Skeletal muscle satellite cell (primary cell): ENCODE measurements around the gene PLXNA4.

Experiments used
- H3K27me3 ChIP-seq: 2 replicates; pipeline ENCODE4 v1.7.0; 2013; ENCODE audit warnings: low read length; ENCODE audit not compliant: control insufficient read depth, insufficient read depth
- H3K36me3 ChIP-seq: 2 replicates; pipeline ENCODE4 v1.7.0; 2013; ENCODE audit warnings: mild to moderate bottlenecking, control low read depth, low read length; ENCODE audit not compliant: insufficient read depth
- H3K4me1 ChIP-seq: 2 replicates; pipeline ENCODE4 v1.7.0; 2013; ENCODE audit warnings: low read length; ENCODE audit not compliant: control insufficient read depth, insufficient read depth
- H3K4me2 ChIP-seq: 2 replicates; pipeline ENCODE4 v1.7.0; 2013; ENCODE audit warnings: mild to moderate bottlenecking, low read length
- H3K4me3 ChIP-seq: 2 replicates; pipeline ENCODE4 v1.7.0; 2013; ENCODE audit warnings: low read length
- H3K9ac ChIP-seq: 2 replicates; pipeline ENCODE4 v1.7.0; 2013; ENCODE audit warnings: mild to moderate bottlenecking, low read depth, low read length, moderate library complexity
- H3K9me3 ChIP-seq: replicated peaks from 2 replicates; pipeline ENCODE4 v1.7.0; 2013; ENCODE audit warnings: mild to moderate bottlenecking, control low read depth, low read length

The PLXNA4 gene

DNA sequence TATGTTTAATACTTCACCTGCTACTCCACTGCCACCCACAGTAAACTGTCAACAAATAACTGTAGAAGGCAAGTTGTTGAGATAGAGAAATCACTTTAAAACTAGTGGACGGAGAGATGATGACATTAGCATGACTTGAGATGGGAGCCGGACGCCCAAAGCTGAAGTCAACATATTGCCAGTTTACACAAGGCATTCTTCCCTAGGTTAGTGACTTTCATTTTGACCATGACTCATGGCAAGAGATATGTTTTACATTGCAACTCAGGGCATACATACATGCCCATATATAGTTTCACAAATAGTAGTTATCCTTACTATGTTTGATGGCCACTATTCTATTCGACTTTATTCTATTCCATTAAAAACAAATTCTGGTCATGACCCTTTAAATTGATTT is 296.6 kb downstream of the PLXNA4 start:
- Histone ChIP-seq H3K4me1 (no peaks in the 10 kb centered on the region), H3K9ac (no peak overlapping the region), H3K27me3 (no peaks in the 10 kb centered on the region), H3K4me3 (no peak overlapping the region), H3K9me3 (no peaks in the 10 kb centered on the region), H3K4me2 (no peak overlapping the region), H3K36me3 (no peaks in the 10 kb centered on the region)

DNA sequence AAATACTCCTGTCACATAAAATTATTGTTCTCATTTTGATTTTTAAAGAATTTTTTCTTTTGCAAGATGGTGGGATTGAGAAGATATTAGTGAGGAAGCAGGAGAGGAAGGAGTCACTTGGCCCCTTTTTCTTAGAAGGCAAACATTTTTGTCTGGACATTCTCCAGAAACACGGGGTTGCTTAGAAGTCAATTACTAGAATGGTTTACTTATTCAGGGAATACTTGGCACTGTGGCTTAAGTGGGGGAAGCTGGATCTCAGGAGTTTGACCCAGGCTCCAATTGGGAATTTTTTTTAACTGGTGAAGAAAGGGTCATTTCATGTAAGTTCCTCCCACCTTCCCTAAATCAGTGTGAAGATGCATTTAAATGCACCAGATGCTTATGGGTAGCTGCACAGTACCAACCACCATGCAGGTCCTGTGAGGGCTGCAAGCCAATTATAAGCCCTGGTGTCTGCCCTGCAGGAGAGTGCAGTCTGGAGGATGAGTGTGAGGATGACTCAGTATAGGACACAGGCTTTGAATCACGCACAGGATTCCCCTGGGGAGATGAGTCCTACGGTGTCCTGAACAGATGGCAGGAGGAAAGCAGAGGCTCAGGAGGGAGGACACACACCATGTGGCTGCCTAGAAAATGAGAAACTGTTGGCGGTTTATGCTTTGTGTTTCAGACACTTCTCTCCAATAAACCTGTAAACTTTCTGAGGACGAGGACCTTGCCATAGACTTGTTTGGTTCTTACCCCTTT is 299.1 kb downstream of the PLXNA4 start:
- no peaks in the 10 kb centered on the region for H3K36me3 ChIP-seq
- no peak overlapping the region for H3K4me3 ChIP-seq
- no peaks in the 10 kb centered on the region for H3K4me1 ChIP-seq
- no peaks in the 10 kb centered on the region for H3K9me3 ChIP-seq
- no peak overlapping the region for H3K9ac ChIP-seq
- no peaks in the 10 kb centered on the region for H3K27me3 ChIP-seq
- no peak overlapping the region for H3K4me2 ChIP-seq

DNA sequence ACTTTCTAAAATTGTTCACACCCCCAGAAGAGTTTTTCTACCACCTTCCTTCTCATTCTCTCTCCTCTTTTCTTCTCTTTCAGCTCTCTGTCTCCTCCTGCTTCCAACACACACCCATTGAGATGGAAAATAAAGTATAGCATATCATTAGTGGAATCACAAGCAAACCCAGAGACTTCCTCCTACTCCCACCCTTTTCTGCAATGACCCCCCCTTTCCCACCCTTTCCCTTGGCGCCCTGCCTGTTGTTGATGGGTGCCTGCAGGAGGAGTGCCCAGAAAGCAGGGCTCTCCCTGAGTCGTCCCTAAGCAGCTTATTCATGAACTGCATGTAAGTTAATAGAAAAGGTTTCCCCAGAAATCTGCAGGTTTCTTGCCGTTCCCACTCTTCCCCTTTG is 300.0 kb downstream of the PLXNA4 start:
- no peak overlapping the region for H3K4me3 ChIP-seq
- no peak overlapping the region for H3K9ac ChIP-seq
- H3K4me2 ChIP-seq, result no peak overlapping the region
- H3K36me3 ChIP-seq, result no peaks in the 10 kb centered on the region
- no peaks in the 10 kb centered on the region for H3K27me3 ChIP-seq
- H3K4me1 ChIP-seq, result no peaks in the 10 kb centered on the region
- H3K9me3 ChIP-seq, result no peaks in the 10 kb centered on the region

DNA sequence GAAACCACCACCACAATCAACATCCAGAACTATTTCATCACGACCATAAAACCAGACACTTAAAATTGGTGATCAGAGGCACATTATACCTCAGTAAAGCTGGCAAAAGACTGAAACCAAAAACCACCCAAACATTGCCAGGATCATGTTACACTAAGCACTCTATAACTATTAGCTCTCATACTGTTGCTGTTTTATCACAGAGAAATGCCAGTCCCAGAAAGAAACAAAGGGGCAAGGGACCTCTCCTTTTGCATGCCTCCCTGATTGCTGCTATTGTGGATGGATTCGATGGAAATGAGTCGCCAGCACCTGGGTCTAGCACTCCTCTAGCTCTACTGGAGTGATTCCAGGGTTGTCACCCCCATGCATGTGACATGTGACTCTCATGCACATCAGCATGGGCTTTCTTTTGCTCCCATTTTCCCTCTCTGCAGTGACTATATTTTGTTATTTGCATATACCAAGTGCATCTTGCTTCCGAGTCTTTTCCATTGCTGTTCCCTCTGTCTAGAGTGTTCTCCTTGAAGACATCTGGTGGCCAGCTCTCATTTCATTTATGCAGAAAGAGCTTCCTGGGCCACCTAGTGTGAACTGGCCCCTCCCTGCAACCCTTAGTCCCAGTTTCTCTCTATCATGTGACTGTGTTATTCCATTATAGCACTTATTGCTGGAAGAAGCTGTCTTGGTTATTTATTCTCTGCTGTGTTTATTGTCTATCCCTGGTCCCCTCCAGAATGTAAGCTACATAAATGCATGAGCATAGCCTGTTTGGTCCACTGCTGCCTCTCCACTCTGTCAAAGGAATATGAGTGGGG is 300.6 kb downstream of the PLXNA4 start:
- Histone ChIP-seq H3K9me3 (no peaks in the 10 kb centered on the region), H3K4me1 (no peaks in the 10 kb centered on the region)

DNA sequence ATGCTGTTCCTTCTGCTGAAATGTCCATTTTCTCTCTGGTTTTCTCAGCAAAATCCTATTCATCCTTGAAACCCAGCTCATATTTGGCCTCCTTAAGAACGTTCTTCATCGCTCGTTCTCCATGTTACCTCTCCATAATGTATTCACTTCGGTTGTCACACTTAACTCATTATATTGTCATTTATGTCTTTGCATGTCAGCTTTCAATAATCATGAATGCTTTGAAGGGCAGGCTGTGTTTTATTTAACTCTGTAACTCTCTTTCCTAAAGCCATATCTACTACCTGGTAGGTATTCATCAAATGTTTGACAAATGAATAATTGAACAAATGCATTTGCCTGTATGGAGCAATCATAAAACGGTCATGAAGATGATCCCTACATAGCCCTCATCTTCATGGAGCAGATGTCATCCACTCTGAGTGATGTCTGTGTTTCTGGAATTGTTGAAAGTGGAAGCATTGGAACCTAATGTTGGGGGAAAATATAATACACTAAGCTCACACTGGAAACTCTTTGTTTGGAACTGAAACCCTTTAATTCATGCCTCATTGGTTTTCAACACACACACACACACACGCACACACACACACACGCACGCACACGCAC is 303.4 kb downstream of the PLXNA4 start:
- Histone ChIP-seq H3K36me3 (no peaks in the 10 kb centered on the region), H3K9me3 (no peaks in the 10 kb centered on the region)

More for the DNA sequence above, 300.6 kb downstream of the PLXNA4 start:
- Histone ChIP-seq H3K4me2 (no peak overlapping the region), H3K4me3 (no peak overlapping the region), H3K27me3 (no peaks in the 10 kb centered on the region), H3K9ac (no peak overlapping the region), H3K36me3 (no peaks in the 10 kb centered on the region)

DNA sequence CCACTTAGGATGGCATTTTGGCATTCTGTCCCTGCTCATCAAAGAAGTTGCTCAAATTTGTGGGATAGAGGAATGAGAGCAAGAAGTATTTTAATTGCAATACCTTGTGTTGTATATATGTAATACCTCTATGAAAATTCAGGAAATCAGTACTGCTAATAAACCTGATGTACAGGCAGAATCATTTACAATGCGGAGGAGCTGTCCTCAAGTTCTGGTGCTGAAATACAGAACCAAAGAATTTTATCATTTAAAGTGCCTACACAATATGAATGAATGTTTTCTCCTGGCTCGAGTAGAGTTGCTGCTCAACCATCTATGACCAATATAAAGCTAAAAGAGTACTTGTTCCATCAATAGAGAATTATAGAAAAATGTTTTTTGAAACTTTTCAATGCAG is 305.8 kb downstream of the PLXNA4 start:
- no peaks in the 10 kb centered on the region for H3K36me3 ChIP-seq
- H3K4me2 ChIP-seq, result no peak overlapping the region
- no peak overlapping the region for H3K4me3 ChIP-seq

More for the DNA sequence above, 303.4 kb downstream of the PLXNA4 start:
- no peak overlapping the region for H3K4me3 ChIP-seq
- H3K4me1 ChIP-seq, result no peaks in the 10 kb centered on the region
- no peak overlapping the region for H3K9ac ChIP-seq
- H3K4me2 ChIP-seq, result no peak overlapping the region
- H3K27me3 ChIP-seq, result no peaks in the 10 kb centered on the region

DNA sequence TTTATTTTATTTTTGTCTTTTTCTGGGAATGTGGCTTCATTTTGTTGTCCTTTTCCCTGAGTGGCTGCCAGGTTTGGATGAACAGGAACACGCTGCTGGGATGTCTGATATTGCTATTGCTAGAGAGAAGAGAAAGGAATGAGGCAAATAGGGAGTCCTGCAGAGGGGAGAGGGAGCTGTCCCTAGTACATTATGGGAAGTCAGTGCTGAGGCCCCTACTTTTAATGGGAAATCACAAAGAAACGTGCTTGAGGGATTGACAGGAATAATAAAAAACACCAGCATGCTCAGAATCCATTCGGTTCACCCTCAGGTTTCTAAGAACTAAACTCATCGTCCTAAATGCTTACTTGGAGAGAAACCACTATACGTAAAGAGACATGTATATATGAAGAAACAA is 306.6 kb downstream of the PLXNA4 start:
- H3K36me3 ChIP-seq, result no peaks in the 10 kb centered on the region
- H3K9ac ChIP-seq, result no peak overlapping the region
- H3K4me2 ChIP-seq, result no peak overlapping the region
- no peaks in the 10 kb centered on the region for H3K9me3 ChIP-seq
- no peak overlapping the region for H3K4me3 ChIP-seq
- no peaks in the 10 kb centered on the region for H3K4me1 ChIP-seq
- H3K27me3 ChIP-seq, result no peaks in the 10 kb centered on the region

More for the DNA sequence above, 305.8 kb downstream of the PLXNA4 start:
- Histone ChIP-seq H3K4me1 (no peaks in the 10 kb centered on the region), H3K9me3 (no peaks in the 10 kb centered on the region), H3K9ac (no peak overlapping the region), H3K27me3 (no peaks in the 10 kb centered on the region)

DNA sequence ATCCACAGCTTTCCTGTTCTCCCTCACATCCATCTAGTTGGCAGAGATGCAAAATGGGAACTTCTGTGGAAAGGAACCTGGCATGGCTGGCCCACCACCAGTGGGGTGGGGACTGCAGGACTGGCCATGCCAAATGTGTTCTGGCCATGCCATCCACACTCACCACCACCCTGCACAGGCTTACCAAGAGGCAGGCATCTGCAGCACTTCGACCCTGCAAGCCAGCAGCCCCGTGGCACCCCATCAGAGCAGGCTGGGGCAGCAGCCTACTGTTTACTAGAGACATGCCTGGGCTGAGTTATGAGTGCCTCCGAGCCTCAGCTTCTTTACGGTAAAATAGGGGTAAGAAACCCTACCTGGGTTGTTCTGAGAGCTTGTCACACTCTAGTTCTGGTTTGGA is 313.1 kb downstream of the PLXNA4 start:
- H3K4me3 ChIP-seq, result no peak overlapping the region
- no peaks in the 10 kb centered on the region for H3K27me3 ChIP-seq
- H3K4me1 ChIP-seq, result no peaks in the 10 kb centered on the region
- H3K9me3 ChIP-seq, result no peaks in the 10 kb centered on the region
- H3K4me2 ChIP-seq, result no peak overlapping the region
- H3K9ac ChIP-seq, result no peak overlapping the region
- no peaks in the 10 kb centered on the region for H3K36me3 ChIP-seq

DNA sequence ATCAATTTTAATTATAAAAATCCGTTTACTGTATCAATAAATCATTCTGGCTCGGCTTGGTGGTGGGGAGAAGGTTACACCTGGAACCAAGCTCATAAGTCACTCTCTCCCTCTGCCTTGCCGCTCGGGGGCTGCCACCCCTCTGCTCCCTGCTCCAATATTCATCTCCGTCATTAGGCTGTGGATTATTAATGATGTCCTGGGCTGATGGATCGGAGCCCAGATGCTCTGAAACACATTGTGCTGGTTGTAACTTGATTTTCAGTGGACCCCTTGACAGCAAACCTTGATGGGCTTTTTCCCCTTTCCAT is 314.2 kb downstream of the PLXNA4 start:
- Histone ChIP-seq H3K9me3 (no peaks in the 10 kb centered on the region), H3K4me2 (no peak overlapping the region)

DNA sequence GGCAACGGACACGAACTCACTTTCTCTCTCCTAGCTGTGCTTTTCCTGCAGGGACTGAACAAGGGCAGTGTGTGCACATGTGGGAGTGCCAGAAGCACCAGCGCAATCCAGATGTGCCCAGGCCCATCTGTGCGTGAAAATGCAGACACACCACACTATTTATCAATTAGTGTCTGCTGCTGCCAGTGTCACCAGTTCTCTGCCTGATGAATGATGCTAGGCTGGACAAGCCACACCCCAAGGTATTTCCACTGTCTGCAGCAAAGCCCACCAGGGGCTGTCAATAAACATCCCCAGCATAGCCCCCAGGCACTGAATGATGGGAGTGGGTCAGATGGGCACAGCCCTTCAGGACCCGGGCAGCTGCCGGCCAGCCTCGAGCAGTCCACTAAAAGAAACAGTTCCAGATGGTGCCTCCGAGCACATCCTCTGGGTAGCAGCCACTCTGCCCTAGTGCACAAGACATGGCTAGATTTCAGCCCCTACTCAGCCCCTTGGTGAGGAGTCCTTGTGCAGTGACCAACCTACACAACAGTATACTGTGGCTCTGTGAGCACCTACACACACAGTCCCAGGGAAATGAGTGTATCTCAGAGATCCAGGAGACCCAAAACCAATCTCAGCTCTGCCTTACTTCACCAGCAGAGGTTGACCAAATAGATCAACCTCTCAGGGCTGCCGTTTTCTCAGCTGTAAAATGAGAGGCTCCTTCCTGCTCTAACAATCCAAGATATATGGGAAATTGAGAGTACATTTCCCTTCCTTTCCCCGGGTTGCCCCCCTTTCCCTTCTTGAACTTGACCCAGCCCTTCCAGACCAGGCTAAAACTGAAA is 314.7 kb downstream of the PLXNA4 start:
- Histone ChIP-seq H3K9ac (no peak overlapping the region), H3K4me1 (no peaks in the 10 kb centered on the region), H3K9me3 (no peaks in the 10 kb centered on the region)

More for the DNA sequence above, 314.2 kb downstream of the PLXNA4 start:
- Histone ChIP-seq H3K27me3 (no peaks in the 10 kb centered on the region), H3K36me3 (no peaks in the 10 kb centered on the region), H3K4me1 (no peaks in the 10 kb centered on the region), H3K4me3 (no peak overlapping the region), H3K9ac (no peak overlapping the region)

DNA sequence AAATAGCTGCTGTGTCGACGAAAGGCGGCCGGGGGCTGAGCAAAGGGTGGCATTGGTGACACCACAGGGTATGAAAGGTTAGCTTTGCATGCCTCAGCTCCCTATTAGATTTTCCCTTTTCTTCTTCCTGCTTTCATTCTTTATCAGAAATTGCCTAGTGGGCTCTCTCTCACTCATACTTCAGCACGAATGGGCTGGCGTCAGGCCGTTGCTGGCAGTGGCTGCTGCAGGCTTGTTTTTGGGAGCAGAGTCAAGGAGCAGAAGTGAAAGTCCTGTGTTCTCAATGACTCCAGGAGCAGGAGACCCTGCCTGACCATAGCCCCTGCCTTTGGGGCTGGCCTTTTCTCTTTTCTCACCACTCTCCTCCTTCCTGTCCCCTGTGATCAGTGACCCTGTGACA is 318.0 kb downstream of the PLXNA4 start:
- Histone ChIP-seq H3K4me2 (no peak overlapping the region), H3K27me3 (no peaks in the 10 kb centered on the region), H3K4me1 (no peaks in the 10 kb centered on the region), H3K9me3 (no peaks in the 10 kb centered on the region), H3K4me3 (no peak overlapping the region), H3K36me3 (no peaks in the 10 kb centered on the region), H3K9ac (no peak overlapping the region)

More for the DNA sequence above, 314.7 kb downstream of the PLXNA4 start:
- Histone ChIP-seq H3K36me3 (no peaks in the 10 kb centered on the region), H3K27me3 (no peaks in the 10 kb centered on the region), H3K4me2 (no peak overlapping the region), H3K4me3 (no peak overlapping the region)
